Liver (tissue), 9 donors: ENCODE data around the gene NEDD4. TPM values are rescaled to one million over a fixed set of nuclear protein-coding genes. Genes with fewer than 3 reads are reported as not detected.

ENCODE experiments used
- DNase-seq: peaks from one replicate; pipeline ENCODE4 v3.0.0-alpha.2; 2017; ENCODE audit warnings: low spot score
- H3K27ac ChIP-seq, 2 donors: one replicate each; pipeline ENCODE4 v1.7.0; 2013; ENCODE audit warnings: inconsistent platforms in 2 of 2, low read length in 2 of 2, control low read depth in 1 of 2, low read depth in 1 of 2, mild to moderate bottlenecking in 1 of 2
- H3K27me3 ChIP-seq, 4 donors: one replicate each; pipeline versions ENCODE4 v1.6.1 to v1.7.0; 2013; ENCODE audit warnings: low read length in 3 of 4, inconsistent platforms in 1 of 4, mild to moderate bottlenecking in 1 of 4, moderate library complexity in 1 of 4; ENCODE audit not compliant: control insufficient read depth in 4 of 4, insufficient read depth in 4 of 4
- H3K36me3 ChIP-seq, 4 donors: one replicate each; pipeline versions ENCODE4 v1.6.1 to v1.7.0; 2013; ENCODE audit warnings: low read length in 3 of 4, mild to moderate bottlenecking in 3 of 4, low read depth in 1 of 4, moderate library complexity in 1 of 4; ENCODE audit not compliant: control insufficient read depth in 4 of 4, insufficient read depth in 3 of 4
- H3K4me1 ChIP-seq, 4 donors: one replicate each; pipeline versions ENCODE4 v1.6.1 to v1.7.0; 2013; ENCODE audit warnings: low read length in 3 of 4, mild to moderate bottlenecking in 3 of 4, moderate library complexity in 1 of 4; ENCODE audit not compliant: control insufficient read depth in 4 of 4, insufficient read depth in 4 of 4
- H3K4me3 ChIP-seq, 3 donors: one replicate each; pipeline versions ENCODE4 v1.6.1 to v1.7.0; 2013; ENCODE audit warnings: low read length in 3 of 3, control low read depth in 1 of 3, low read depth in 1 of 3, mild to moderate bottlenecking in 1 of 3
- H3K9ac ChIP-seq, 2 donors: one replicate each; pipeline ENCODE4 v1.7.0; 2013; ENCODE audit warnings: low read length in 2 of 2, mild to moderate bottlenecking in 2 of 2, moderate library complexity in 2 of 2, control low read depth in 1 of 2, low read depth in 1 of 2
- H3K9me3 ChIP-seq, 4 donors: one replicate each; pipeline versions ENCODE4 v1.6.1 to v1.7.0; 2013; ENCODE audit warnings: low read length in 3 of 4; ENCODE audit not compliant: control insufficient read depth in 4 of 4
- ATF3 ChIP-seq: IDR thresholded peaks from 2 replicates; pipeline ENCODE4 v1.6.1; 2016; ENCODE audit warnings: antibody characterized with exemption
- CTCF ChIP-seq: fragments of 150-350 bp; IDR thresholded peaks from 2 replicates; pipeline ENCODE4 v1.5.1; 2017; ENCODE audit warnings: improper control_type of control experiment, low read depth, low read length; ENCODE audit not compliant: missing input control
- EGR1 ChIP-seq, 2 donors: IDR thresholded peaks; 2 replicates each; pipeline ENCODE4 v1.6.1; 2016 to 2018; ENCODE audit warnings: antibody characterized with exemption in 2 of 2, low read depth in 2 of 2
- FOXA1 ChIP-seq: IDR thresholded peaks from 2 replicates; pipeline ENCODE4 v1.6.1; 2016; ENCODE audit warnings: antibody characterized with exemption
- FOXA2 ChIP-seq: IDR thresholded peaks from 2 replicates; pipeline ENCODE4 v1.6.1; 2016; ENCODE audit warnings: antibody characterized with exemption
- GABPA ChIP-seq, 2 donors: IDR thresholded peaks in 1 of 2; conservative IDR thresholded peaks in 1 of 2; 2 replicates each; pipeline ENCODE4 v1.6.1; 2016; ENCODE audit warnings: antibody characterized with exemption in 2 of 2, mild to moderate bottlenecking in 1 of 2, moderate library complexity in 1 of 2
- HNF4A ChIP-seq, 2 donors: conservative IDR thresholded peaks; 2 replicates each; pipeline ENCODE4 v1.6.1; 2016; ENCODE audit warnings: antibody characterized with exemption in 2 of 2, mild to moderate bottlenecking in 2 of 2
- HNF4G ChIP-seq: IDR thresholded peaks from 2 replicates; pipeline ENCODE4 v1.6.1; 2016; ENCODE audit warnings: antibody characterized with exemption
- NR2F2 ChIP-seq: IDR thresholded peaks from 2 replicates; pipeline ENCODE4 v1.6.1; 2016; ENCODE audit warnings: antibody characterized with exemption
- RAD21 ChIP-seq, 2 donors: IDR thresholded peaks; 2 replicates each; pipeline ENCODE4 v1.6.1; 2016; ENCODE audit warnings: antibody characterized with exemption in 2 of 2, mild to moderate bottlenecking in 2 of 2
- SP1 ChIP-seq: IDR thresholded peaks from 2 replicates; pipeline ENCODE4 v1.6.1; 2018; ENCODE audit warnings: antibody characterized with exemption, mild to moderate bottlenecking
- YY1 ChIP-seq: IDR thresholded peaks from 2 replicates; pipeline ENCODE4 v1.6.1; 2016; ENCODE audit warnings: antibody characterized with exemption, mild to moderate bottlenecking
- ZBTB33 ChIP-seq: IDR thresholded peaks from 2 replicates; pipeline ENCODE4 v1.6.1; 2016; ENCODE audit warnings: antibody characterized with exemption
- WGBS: extraction: QIAGEN DNeasy Blood & Tissue Kit; methylation state at CpG from one replicate; pipeline ENCODE4 v1.1.7; 2013; 5-methylcytosine and 5-hydroxymethylcytosine counted together
- polyA plus RNA-seq, 2 donors: library from polyadenylated mRNA; stranded (reverse) in 1 of 2; unstranded in 1 of 2; fragments of 200-250 nt in 1 of 2; fragments of >200 nt in 1 of 2; fragmentation: Nextera tagmentation in 1 of 2; extraction: Ambion mirVana in 1 of 2; gene quantifications; one replicate each; pipeline versions ENCODE4 v1.2.1 to v1.2.3, GENCODE V29; 2013 to 2015
- total RNA-seq, 2 donors: library from RNA; depleted of rRNA; stranded (reverse); fragments of >200 nt; gene quantifications; one replicate each; pipeline ENCODE4 v1.2.3, GENCODE V29; 2014
- TF ChIP-seq, protein P1 (sequence below): IDR thresholded peaks from 2 replicates; pipeline ENCODE4 v1.6.1; 2016; ENCODE audit warnings: antibody characterized with exemption, mild to moderate bottlenecking
- TF ChIP-seq, protein P2 (sequence below): IDR thresholded peaks from 2 replicates; pipeline ENCODE4 v1.6.1; 2016; ENCODE audit warnings: antibody characterized with exemption
- donor health status: healthy.
- donor health status: healthy.
- donor health status: healthy.
- donor health status: healthy.
- donor health status: healthy.

Gene NEDD4
- total and polyA plus RNA-seq, 4 donors, result 9.1 to 17.5 (median 12.4) TPM

DNA sequence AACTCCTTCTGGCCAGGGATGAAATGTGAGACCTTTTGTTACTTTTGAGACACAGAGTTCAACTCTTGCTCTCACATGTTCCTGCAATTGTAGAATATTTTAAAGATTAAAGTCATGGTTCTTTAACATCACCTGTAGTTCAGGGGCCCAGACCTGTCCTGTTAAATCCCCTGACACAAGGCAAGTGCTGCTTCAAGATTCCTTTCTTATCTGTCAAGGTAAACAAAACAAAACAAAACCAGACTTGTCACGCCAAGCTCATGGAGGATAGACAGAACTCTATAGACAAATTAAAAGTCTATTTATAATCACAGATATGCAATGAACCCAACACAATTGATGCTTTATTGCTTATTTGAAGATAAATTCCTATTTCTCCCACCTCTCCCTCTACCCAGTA is 48.6 kb upstream of the NEDD4 start:
- Histone ChIP-seq H3K9ac (no peak overlapping the region), H3K36me3 (no peaks in the 10 kb centered on the region), H3K4me1 (peaks cover 0 to 3% (median under 1%) of the 10 kb centered on the region in 4 donors), H3K27me3 (no peaks in the 10 kb centered on the region), H3K27ac (no peak overlapping the region), H3K9me3 (no peaks in the 10 kb centered on the region), H3K4me3 (no peak overlapping the region)
- DNase-seq, result no peak
- WGBS, result 84% methylated on average over 1 of the region's 1 CpG
- TF ChIP-seq, protein P1, sequence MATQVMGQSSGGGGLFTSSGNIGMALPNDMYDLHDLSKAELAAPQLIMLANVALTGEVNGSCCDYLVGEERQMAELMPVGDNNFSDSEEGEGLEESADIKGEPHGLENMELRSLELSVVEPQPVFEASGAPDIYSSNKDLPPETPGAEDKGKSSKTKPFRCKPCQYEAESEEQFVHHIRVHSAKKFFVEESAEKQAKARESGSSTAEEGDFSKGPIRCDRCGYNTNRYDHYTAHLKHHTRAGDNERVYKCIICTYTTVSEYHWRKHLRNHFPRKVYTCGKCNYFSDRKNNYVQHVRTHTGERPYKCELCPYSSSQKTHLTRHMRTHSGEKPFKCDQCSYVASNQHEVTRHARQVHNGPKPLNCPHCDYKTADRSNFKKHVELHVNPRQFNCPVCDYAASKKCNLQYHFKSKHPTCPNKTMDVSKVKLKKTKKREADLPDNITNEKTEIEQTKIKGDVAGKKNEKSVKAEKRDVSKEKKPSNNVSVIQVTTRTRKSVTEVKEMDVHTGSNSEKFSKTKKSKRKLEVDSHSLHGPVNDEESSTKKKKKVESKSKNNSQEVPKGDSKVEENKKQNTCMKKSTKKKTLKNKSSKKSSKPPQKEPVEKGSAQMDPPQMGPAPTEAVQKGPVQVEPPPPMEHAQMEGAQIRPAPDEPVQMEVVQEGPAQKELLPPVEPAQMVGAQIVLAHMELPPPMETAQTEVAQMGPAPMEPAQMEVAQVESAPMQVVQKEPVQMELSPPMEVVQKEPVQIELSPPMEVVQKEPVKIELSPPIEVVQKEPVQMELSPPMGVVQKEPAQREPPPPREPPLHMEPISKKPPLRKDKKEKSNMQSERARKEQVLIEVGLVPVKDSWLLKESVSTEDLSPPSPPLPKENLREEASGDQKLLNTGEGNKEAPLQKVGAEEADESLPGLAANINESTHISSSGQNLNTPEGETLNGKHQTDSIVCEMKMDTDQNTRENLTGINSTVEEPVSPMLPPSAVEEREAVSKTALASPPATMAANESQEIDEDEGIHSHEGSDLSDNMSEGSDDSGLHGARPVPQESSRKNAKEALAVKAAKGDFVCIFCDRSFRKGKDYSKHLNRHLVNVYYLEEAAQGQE, result no peak
- TF ChIP-seq RAD21 (IDR thresholded peaks at IDR 0.05), result no peak
- no peak for TF ChIP-seq SP1
- TF ChIP-seq, protein P2, sequence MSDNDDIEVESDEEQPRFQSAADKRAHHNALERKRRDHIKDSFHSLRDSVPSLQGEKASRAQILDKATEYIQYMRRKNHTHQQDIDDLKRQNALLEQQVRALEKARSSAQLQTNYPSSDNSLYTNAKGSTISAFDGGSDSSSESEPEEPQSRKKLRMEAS, result no peak
- no peak for TF ChIP-seq NR2F2
- no peak for TF ChIP-seq EGR1 (IDR thresholded peaks at IDR 0.05; ENCODE audit: low read depth in 2 of 2)
- no peak for TF ChIP-seq FOXA1
- no peak for TF ChIP-seq ZBTB33
- TF ChIP-seq FOXA2, result no peak
- no peak for TF ChIP-seq HNF4G
- no peak for TF ChIP-seq CTCF
- TF ChIP-seq GABPA (IDR thresholded peaks at IDR 0.05 in 1 of 2, conservative IDR thresholded peaks at IDR 0.05 in 1 of 2), result no peak
- TF ChIP-seq YY1, result no peak

GRCh38 chr15:56040081-56041035 is 46.9 kb upstream of the NEDD4 start:
- H3K9me3 ChIP-seq, result no peaks in the 10 kb centered on the region
- H3K36me3 ChIP-seq, result no peaks in the 10 kb centered on the region
- H3K4me3 ChIP-seq, result no peak overlapping the region
- no peaks in the 10 kb centered on the region for H3K27me3 ChIP-seq
- peak overlapping the region in 1 of 2 donors; percentile 18 for H3K9ac ChIP-seq
- WGBS, result 59% methylated on average over 8 of the region's 8 CpGs
- H3K27ac ChIP-seq, result peak overlapping the region; percentile 64 to 70
- DNase-seq, result no peak
- peaks cover 0 to 10% (median under 1%) of the 10 kb centered on the region in 4 donors for H3K4me1 ChIP-seq
- TF ChIP-seq HNF4A (conservative IDR thresholded peaks at IDR 0.05) (peak; percentile 47 to 88), SP1 (peak; percentile 42), FOXA1 (no peak), CTCF (no peak), RAD21 (IDR thresholded peaks at IDR 0.05) (peak in 1 of 2 donors; percentile 30), FOXA2 (no peak), ATF3 (peak; percentile 81), NR2F2 (no peak)
- TF ChIP-seq, protein P1, result peak; percentile 30
